ENCODE results near the gene SEMA5B.

DNA sequence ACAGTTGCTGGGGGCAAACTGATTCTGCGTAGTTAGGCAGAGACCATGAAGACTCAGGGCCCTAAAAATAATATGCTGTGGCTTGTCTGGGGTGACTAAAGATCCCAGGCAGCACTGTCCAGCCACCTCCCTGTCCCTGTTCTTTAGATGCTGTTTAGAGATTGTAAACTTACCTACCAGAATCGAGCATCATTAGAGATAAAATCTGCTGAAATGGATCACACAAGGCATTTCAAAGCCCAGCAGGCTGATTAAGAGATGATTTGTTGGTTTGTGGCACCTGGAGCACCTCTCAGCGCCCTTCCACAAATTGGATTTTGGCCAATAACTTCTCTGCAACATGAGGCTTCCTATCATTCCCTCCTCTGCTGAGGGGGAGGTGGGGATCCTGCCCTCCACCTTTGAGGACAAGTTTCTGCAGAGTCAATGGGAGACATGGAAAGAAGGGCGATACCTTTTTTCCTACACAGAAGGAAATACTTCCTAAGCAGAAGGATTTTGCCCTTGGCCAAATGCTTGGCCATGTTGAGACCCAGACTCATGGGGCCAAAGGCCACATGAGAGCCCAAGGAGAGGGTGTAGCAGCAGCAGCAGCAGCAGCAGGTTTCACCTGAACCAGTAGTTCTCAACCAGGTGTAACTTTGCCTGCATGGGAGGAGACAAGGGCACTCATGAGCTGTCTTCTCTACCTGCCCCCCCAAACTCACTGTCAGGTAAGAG lies 37.5 kb downstream of the SEMA5B start:
- TF ChIP-seq, protein P1, sequence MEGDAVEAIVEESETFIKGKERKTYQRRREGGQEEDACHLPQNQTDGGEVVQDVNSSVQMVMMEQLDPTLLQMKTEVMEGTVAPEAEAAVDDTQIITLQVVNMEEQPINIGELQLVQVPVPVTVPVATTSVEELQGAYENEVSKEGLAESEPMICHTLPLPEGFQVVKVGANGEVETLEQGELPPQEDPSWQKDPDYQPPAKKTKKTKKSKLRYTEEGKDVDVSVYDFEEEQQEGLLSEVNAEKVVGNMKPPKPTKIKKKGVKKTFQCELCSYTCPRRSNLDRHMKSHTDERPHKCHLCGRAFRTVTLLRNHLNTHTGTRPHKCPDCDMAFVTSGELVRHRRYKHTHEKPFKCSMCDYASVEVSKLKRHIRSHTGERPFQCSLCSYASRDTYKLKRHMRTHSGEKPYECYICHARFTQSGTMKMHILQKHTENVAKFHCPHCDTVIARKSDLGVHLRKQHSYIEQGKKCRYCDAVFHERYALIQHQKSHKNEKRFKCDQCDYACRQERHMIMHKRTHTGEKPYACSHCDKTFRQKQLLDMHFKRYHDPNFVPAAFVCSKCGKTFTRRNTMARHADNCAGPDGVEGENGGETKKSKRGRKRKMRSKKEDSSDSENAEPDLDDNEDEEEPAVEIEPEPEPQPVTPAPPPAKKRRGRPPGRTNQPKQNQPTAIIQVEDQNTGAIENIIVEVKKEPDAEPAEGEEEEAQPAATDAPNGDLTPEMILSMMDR (IDR thresholded peaks at IDR 0.05; ENCODE audit: low read depth, low read length, missing input control): no peak
- TF ChIP-seq JUND (IDR thresholded peaks at IDR 0.05) (no peak), YY1 (IDR thresholded peaks at IDR 0.05) (no peak), TAF1 (conservative IDR thresholded peaks at IDR 0.05) (no peak), RAD21 (IDR thresholded peaks at IDR 0.05) (no peak), FOXA2 (IDR thresholded peaks at IDR 0.05) (no peak), RXRA (IDR thresholded peaks at IDR 0.05) (no peak), GABPA (IDR thresholded peaks at IDR 0.05 in 1 of 2, conservative IDR thresholded peaks at IDR 0.05 in 1 of 2) (no peak), SP1 (IDR thresholded peaks at IDR 0.05) (no peak), EGR1 (IDR thresholded peaks at IDR 0.05; ENCODE audit: low read depth in 2 of 2) (no peak)
- TF ChIP-seq, protein P2, sequence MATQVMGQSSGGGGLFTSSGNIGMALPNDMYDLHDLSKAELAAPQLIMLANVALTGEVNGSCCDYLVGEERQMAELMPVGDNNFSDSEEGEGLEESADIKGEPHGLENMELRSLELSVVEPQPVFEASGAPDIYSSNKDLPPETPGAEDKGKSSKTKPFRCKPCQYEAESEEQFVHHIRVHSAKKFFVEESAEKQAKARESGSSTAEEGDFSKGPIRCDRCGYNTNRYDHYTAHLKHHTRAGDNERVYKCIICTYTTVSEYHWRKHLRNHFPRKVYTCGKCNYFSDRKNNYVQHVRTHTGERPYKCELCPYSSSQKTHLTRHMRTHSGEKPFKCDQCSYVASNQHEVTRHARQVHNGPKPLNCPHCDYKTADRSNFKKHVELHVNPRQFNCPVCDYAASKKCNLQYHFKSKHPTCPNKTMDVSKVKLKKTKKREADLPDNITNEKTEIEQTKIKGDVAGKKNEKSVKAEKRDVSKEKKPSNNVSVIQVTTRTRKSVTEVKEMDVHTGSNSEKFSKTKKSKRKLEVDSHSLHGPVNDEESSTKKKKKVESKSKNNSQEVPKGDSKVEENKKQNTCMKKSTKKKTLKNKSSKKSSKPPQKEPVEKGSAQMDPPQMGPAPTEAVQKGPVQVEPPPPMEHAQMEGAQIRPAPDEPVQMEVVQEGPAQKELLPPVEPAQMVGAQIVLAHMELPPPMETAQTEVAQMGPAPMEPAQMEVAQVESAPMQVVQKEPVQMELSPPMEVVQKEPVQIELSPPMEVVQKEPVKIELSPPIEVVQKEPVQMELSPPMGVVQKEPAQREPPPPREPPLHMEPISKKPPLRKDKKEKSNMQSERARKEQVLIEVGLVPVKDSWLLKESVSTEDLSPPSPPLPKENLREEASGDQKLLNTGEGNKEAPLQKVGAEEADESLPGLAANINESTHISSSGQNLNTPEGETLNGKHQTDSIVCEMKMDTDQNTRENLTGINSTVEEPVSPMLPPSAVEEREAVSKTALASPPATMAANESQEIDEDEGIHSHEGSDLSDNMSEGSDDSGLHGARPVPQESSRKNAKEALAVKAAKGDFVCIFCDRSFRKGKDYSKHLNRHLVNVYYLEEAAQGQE (IDR thresholded peaks at IDR 0.05): no peak
- TF ChIP-seq, protein P3, sequence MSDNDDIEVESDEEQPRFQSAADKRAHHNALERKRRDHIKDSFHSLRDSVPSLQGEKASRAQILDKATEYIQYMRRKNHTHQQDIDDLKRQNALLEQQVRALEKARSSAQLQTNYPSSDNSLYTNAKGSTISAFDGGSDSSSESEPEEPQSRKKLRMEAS (IDR thresholded peaks at IDR 0.05): no peak
- TF ChIP-seq, protein P4, sequence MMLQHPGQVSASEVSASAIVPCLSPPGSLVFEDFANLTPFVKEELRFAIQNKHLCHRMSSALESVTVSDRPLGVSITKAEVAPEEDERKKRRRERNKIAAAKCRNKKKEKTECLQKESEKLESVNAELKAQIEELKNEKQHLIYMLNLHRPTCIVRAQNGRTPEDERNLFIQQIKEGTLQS (IDR thresholded peaks at IDR 0.05): no peak
- TF ChIP-seq, protein P5, sequence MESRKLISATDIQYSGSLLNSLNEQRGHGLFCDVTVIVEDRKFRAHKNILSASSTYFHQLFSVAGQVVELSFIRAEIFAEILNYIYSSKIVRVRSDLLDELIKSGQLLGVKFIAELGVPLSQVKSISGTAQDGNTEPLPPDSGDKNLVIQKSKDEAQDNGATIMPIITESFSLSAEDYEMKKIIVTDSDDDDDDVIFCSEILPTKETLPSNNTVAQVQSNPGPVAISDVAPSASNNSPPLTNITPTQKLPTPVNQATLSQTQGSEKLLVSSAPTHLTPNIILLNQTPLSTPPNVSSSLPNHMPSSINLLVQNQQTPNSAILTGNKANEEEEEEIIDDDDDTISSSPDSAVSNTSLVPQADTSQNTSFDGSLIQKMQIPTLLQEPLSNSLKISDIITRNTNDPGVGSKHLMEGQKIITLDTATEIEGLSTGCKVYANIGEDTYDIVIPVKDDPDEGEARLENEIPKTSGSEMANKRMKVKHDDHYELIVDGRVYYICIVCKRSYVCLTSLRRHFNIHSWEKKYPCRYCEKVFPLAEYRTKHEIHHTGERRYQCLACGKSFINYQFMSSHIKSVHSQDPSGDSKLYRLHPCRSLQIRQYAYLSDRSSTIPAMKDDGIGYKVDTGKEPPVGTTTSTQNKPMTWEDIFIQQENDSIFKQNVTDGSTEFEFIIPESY (IDR thresholded peaks at IDR 0.05): no peak

Measured in liver (tissue), 3 donors.